Measurements from ENCODE around the gene PRKCH. TPM values are rescaled to one million over a fixed set of nuclear protein-coding genes. Genes with fewer than 3 reads are reported as not detected.

The PRKCH gene
- total RNA-seq, 4 donors from 2014 or later = 17.9 to 28.7 (median 25.0) TPM

DNA sequence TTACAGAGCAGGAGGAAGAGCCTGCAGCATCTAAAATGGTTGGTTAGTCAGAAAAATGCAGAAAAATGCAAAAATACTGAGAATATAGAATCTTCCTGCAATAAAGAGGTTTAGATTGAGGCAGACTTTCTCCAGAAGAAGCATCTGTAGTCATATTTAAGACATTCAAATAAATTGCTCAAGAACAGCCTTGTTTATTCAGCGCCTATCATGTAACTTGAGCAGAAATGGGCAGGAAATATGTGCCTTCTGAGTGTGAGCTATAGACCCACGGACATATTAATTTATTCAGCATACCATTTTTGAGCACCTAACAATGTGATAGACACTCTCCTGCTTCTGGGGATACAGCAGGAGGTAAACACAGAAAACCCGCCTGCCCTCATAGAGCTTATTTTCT lies 272.0 kb downstream of the PRKCH start:
- Histone ChIP-seq H3K9me3 (peaks cover 0 to 5% (median 0%) of the 10 kb centered on the region in 3 donors), H3K27ac (no peak overlapping the region), H3K4me1 (peaks cover 0 to 28% (median 3%) of the 10 kb centered on the region in 3 donors), H3K4me3 (no peak overlapping the region), H3K27me3 (no peaks in the 10 kb centered on the region), H3K36me3 (no peaks in the 10 kb centered on the region)
- no peak for ATAC-seq
- WGBS, 2 donors (ENCODE audit: low coverage in 1 of 2) = 78 to 91% methylated on average over 3 of the region's 3 CpGs
- no peak for TF ChIP-seq EP300 (IDR thresholded peaks at IDR 0.05)
- TF ChIP-seq POLR2A (IDR thresholded peaks at IDR 0.05) = no peak
- TF ChIP-seq, protein P1, sequence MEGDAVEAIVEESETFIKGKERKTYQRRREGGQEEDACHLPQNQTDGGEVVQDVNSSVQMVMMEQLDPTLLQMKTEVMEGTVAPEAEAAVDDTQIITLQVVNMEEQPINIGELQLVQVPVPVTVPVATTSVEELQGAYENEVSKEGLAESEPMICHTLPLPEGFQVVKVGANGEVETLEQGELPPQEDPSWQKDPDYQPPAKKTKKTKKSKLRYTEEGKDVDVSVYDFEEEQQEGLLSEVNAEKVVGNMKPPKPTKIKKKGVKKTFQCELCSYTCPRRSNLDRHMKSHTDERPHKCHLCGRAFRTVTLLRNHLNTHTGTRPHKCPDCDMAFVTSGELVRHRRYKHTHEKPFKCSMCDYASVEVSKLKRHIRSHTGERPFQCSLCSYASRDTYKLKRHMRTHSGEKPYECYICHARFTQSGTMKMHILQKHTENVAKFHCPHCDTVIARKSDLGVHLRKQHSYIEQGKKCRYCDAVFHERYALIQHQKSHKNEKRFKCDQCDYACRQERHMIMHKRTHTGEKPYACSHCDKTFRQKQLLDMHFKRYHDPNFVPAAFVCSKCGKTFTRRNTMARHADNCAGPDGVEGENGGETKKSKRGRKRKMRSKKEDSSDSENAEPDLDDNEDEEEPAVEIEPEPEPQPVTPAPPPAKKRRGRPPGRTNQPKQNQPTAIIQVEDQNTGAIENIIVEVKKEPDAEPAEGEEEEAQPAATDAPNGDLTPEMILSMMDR (IDR thresholded peaks at IDR 0.05) = no peak
- TF ChIP-seq POLR2AphosphoS5 (IDR thresholded peaks at IDR 0.05) = no peak

DNA sequence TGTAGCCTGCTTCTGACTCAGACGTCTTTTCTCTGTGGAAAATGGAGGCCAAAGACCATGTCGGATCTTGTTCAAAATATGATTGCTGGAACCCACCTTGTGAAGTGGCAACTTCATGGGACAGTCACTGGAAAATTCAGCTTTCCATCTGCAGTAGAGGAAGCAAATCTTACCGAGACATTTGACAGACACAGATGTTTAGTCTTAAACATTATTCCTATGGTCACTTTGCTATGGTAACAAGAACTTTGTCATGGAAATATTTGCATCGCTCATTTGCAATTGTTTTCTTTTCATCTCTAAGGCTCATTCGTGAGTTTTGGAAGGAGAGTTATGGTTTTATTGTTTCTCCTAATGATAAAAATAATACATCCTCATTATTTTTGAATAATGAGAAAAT lies 275.6 kb downstream of the PRKCH start:
- Histone ChIP-seq H3K36me3 (no peaks in the 10 kb centered on the region), H3K4me3 (no peak overlapping the region), H3K27ac (peak overlapping the region in 2 of 4 donors; percentile 16 to 41), H3K4me1 (peaks cover 0 to 32% (median 0%) of the 10 kb centered on the region in 3 donors), H3K27me3 (no peaks in the 10 kb centered on the region), H3K9me3 (peaks cover 0 to 2% (median 0%) of the 10 kb centered on the region in 3 donors)
- WGBS, 2 donors (ENCODE audit: low coverage in 1 of 2) = 4 to 19% methylated on average over 5 of the region's 5 CpGs
- no peak for TF ChIP-seq EP300 (IDR thresholded peaks at IDR 0.05)
- TF ChIP-seq POLR2A (IDR thresholded peaks at IDR 0.05) = no peak
- TF ChIP-seq, protein P1 (IDR thresholded peaks at IDR 0.05) = no peak
- no peak for TF ChIP-seq POLR2AphosphoS5 (IDR thresholded peaks at IDR 0.05)
- ATAC-seq = no peak

DNA sequence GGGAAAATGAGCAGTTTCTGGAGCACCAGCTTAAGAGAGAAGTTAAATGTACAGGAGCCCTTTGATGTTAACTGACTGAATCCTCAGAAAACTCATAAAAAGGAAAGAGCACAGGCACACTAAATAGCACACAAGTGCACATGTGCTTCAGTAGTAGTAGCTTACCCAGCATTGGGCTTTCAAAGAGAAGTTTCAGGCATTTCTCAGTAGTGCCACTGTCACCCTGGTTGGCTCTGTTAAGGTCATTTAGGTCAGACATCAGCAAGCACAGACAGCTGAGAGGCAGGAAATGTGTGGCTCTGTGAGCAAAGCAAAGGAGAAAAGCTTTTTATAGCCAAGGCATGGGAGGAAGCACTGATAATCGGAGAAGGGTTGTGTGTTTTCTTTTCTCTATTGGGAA lies 277.6 kb downstream of the PRKCH start:
- WGBS, 2 donors (ENCODE audit: low coverage in 1 of 2) = 11 to 27% methylated on average over 1 of the region's 1 CpG
- Histone ChIP-seq H3K27me3 (no peaks in the 10 kb centered on the region), H3K27ac (no peak overlapping the region), H3K36me3 (no peaks in the 10 kb centered on the region), H3K4me3 (no peak overlapping the region), H3K9me3 (no peaks in the 10 kb centered on the region), H3K4me1 (peaks cover 0 to 32% (median 0%) of the 10 kb centered on the region in 3 donors)
- TF ChIP-seq EP300 (IDR thresholded peaks at IDR 0.05) (no peak), POLR2A (IDR thresholded peaks at IDR 0.05) (no peak), POLR2AphosphoS5 (IDR thresholded peaks at IDR 0.05) (no peak)
- TF ChIP-seq, protein P1 (IDR thresholded peaks at IDR 0.05) = no peak
- no peak for ATAC-seq

DNA sequence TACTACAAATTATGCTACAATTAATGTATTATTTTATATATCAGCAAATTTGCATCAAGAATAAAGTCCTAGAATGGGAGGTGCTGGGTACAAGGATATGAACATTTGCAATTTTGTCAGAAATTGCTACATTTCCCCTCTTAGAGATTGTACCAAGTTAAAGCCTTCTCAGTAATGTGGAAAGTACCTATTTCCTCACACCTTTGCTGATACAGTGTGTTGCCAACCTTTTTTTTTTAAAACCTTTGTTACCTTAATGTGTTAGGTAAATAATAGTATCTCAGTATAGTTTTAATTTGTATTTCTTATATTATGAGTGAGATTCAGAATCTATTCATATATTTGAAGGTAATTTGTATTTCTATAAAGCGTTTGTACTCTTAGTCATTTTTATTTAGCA lies 278.6 kb downstream of the PRKCH start:
- no peak for ATAC-seq
- no peaks in the 10 kb centered on the region for H3K9me3 ChIP-seq
- no peaks in the 10 kb centered on the region for H3K27me3 ChIP-seq
- 100% methylated on average over 1 of the region's 1 CpG for WGBS, 2 donors (ENCODE audit: low coverage in 1 of 2)
- TF ChIP-seq POLR2AphosphoS5 (IDR thresholded peaks at IDR 0.05) (no peak), POLR2A (IDR thresholded peaks at IDR 0.05) (no peak)
- TF ChIP-seq, protein P1 (IDR thresholded peaks at IDR 0.05) = no peak
- no peak overlapping the region for H3K27ac ChIP-seq
- H3K4me1 ChIP-seq = peaks cover 0 to 25% (median 0%) of the 10 kb centered on the region in 3 donors
- H3K4me3 ChIP-seq = no peak overlapping the region
- H3K36me3 ChIP-seq = no peaks in the 10 kb centered on the region

Other genes with a start within 250 kb of the PRKCH start
- gene TMEM30B, start 40.2 kb upstream of the PRKCH start, total RNA-seq = 1 to 10 TPM; 1.6 to 4.8 (median 2.6) TPM